GM18507 (cell line): ENCODE data around the gene TPP1.
A peak's percentile ranks its signal among the peaks of the same experiment; 100 is the strongest.

ENCODE experiments used
- DNase-seq: peaks from one replicate; pipeline ENCODE4 v3.0.0; 2011; ENCODE audit warnings: low read depth; ENCODE audit not compliant: insufficient read length; ENCODE audit errors: extremely low spot score
- FAIRE-seq: peaks from 2 replicates; lab custom pipeline; 2011; peaks lifted over from hg19 to GRCh38; lab: Jason Lieb, UNC

TPP1 gene

DNA sequence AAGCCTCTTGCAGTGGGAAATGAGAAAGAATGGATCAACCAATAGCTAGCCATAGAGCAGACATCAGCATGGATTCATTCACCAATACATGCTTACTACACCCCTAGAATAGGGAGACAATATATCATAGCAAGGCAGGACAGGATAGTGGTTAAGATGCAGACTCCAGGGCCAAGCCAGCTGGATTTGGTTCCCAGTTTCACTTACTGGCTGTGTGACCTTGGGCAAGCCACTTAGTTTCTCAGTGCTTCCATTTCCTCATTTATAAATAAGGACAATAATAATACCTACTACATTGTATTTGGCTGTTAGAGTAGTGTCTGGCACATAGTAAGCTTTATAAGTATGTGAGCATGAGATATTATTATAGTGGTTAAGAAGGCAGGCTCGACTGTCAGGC is 29.3 kb upstream of the TPP1 start:
- DNase-seq (no peak), FAIRE-seq (no peak)

DNA sequence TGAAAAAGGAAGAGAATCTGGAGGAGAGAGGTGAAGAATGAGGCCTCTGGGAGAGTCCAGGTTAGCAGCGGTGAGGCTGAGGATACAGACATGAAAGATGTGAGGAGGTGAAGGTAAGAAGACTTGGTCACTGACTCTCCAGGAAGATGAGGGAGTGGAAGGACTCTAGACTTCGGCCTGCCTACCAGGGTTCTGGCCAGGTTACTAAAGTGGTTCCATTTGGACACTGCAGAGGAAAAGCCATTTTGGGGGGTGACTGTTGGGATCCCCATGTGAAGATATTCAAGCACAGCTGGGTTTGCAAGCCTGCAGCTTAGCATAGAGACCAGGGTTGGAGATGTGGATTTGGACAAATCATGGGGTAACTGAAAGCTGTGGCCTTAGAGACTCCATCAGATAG is 28.6 kb upstream of the TPP1 start:
- DNase-seq = no peak
- FAIRE-seq = no peak

DNA sequence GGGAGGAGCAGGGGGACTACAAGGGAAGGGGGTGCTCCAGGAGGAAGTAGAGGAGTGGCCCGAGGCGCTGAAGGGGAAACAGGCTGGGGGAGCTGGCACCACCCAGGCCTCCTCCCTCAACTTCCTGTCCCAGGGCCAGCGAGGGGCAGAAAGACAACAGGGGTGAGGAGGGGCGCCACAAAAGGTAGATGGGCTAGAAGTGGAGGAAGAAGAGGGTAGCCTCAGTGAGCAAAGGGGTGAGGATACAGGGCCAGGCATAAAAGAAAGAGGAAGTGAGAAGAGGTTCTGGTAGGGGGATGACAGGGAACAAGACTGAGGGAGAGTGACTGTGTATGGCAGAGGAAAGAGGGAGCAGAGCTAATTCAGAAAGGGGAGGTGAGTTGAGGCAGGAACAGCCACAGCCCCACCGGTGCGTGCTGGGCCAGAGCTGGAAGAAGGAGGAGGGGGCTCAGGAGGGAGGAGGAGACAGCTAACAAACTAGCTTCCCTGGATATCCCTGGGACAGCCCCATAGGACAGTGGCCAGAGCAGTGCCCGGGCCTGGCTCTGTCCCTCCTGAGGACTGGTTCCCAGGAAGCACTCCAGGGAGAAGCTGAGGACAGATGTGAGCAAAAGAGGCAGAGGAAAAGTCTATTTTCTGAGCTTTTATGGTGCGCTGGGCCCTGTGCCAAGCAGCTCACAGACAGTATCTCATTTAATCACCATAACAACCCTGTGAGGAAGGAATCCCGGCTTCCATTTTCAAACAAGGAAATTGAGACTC is 27.9 kb upstream of the TPP1 start:
- peak; percentile 69 for FAIRE-seq
- peak; percentile 47 for DNase-seq

- FAIRE-seq = no peak
- no peak for DNase-seq
Observed at GRCh38 chr11:6646576-6646917, 27.3 kb upstream of the TPP1 start.

DNA sequence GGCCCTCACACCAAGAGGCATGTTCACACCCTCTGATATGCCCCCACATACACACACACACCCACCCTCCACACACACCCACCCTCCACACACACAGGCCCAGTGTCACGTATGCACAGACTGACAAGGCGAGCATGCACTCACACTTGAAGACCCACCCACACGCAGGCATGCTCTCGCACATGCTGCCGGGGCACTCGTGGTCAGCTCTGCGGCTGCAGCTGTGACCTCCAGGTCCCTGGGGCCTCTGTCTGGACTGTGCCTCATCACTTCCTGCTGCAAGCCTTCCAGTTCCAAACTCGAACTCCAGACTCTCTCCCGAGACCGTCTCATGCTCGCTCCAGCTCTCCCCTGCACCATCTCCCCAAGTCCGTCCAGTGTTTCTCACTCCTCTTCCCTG is 26.8 kb upstream of the TPP1 start:
- FAIRE-seq (no peak), DNase-seq (no peak)

DNA sequence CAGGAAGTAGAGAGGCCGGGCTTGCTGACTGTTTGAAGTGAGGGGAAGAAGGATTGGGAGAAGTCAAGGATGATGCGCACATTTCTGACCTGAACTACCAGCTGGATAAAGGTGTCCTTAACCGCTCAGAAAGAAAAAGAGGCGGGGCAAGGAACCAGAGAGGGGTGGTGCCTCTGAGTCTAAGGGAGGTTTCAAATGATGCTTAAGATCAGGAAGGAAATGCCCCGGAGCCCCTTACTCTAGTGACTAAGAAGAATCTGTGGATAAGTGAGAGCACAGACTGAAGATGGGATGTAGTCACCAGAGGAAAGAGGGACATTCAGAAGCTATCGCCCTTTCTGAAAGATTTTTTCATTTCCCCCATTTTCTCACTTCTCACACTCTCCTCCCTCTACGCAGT is 23.7 kb upstream of the TPP1 start:
- DNase-seq (no peak), FAIRE-seq (no peak)

- no peak for FAIRE-seq
- DNase-seq = no peak
Observed at GRCh38 chr11:6640985-6641701, 21.9 kb upstream of the TPP1 start.

- FAIRE-seq = no peak
- no peak for DNase-seq
Observed at GRCh38 chr11:6640036-6640984, 21.1 kb upstream of the TPP1 start.

GRCh38 chr11:6638429-6638828 is 19.2 kb upstream of the TPP1 start:
- DNase-seq (no peak), FAIRE-seq (no peak)

DNA sequence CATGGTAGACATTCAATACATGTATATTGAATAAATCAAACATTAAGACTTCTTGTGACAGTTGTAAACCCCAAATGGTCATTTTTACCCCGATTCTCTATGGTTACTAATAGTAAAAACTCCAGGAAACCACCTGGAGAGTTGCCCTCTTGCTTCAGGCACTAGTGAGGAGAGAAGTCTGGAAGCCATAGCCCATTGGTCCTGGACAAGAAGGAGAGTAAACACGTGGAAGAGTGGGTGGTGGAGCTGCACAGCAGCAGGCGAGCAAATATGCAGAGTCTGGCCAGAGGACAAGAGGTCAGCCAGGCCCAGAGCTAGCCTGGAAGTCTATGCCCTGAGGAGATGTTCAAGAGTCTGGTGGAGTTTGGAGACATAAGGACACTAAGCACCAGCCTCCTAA is 18.6 kb upstream of the TPP1 start:
- FAIRE-seq (no peak), DNase-seq (no peak)

DNA sequence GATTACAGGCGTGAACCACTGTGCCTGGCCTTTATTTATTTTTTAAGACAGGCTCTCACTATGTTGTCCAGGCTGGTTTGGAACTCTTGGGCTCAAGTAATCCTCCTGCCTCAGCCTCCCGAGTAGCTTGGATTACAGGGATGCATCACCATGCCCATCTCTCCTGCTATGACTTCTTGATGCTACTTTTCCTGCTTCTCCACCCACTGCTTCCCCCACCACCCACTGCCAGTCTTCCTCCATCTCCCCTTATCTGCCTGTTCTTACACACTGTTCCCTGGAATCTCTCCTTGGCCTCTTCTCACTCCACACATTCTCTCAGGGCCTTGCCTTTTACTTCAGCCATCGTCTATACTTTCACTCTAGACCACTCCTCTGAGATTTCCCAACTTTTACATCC is 17.3 kb upstream of the TPP1 start:
- no peak for FAIRE-seq
- no peak for DNase-seq

- DNase-seq (no peak), FAIRE-seq (no peak)
Observed at GRCh38 chr11:6635082-6635932, 16.1 kb upstream of the TPP1 start.

DNA sequence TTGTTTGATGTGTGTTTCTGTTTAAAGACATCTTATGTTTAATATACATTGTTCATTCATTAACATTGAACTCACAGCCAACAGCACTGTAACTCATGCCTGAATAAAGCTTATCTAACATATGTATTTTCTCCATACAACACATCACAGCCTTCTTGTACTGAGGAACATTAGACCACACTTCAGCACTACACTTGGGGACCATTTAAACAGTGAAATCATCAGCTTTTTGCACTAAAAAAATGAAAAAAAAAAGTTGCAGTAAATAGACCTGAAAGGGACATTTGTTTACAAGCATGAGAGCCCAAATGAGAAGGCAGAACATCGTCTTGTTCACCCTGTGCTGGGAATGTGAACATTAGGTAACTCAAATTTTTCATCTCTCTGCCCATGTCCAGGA is 15.3 kb upstream of the TPP1 start:
- FAIRE-seq = no peak

GRCh38 chr11:6633422-6634408 is 14.5 kb upstream of the TPP1 start:
- FAIRE-seq (no peak), DNase-seq (no peak)

More for the DNA sequence above, 15.3 kb upstream of the TPP1 start:
- no peak for DNase-seq

DNA sequence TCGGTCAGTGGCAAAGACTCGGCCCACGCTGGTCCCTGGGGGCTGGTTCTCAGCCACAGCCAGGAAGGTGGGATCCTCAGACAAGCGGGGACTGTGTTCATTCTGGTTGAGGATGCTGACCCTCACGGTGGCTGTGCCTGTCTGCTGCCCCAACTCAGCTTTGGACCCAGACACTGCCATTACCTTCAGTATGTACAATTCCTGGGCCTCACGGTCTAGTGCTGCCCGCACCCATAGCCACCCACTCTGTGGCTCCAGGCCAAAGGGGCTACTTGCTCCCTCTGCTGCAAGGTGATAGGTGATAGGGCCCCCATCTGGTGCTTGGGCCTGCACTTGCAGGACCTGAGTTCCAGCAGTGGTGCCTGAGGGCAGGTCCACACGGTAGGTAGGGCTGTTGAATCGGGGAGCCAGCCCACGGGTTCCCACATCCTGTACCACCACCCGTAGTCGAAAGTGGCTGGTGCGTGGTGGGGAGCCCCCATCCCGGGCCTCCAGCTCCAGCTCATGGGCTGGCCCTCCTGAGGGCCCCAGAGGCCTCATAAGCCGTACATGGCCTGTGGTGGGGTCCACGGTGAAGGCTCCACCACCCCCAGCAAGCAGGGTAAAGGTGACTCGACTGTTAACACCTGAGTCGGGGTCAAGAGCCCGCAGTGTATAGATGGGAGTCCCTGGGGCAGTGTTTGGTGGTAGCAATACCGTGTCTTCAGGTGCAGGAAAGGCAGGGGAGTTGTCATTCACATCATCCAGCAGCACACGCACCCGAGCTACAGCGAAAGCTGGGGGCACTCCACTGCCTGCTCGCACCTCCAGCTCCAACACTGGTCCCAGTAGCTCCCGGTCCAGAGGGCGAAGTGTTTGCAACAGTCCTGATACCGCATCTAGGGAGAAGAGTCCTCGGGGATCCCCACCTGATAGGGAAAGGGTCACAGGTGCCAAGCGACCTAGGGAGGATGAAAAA is 13.2 kb upstream of the TPP1 start:
- no peak for FAIRE-seq

GRCh38 chr11:6631361-6631890 is 12.2 kb upstream of the TPP1 start:
- FAIRE-seq (no peak), DNase-seq (no peak)

More for the DNA sequence above, 13.2 kb upstream of the TPP1 start:
- DNase-seq = no peak
